GM12873 (cell line): ENCODE results near the gene TRIM5.

Experiments used
- CTCF ChIP-seq: IDR thresholded peaks from 2 replicates; pipeline ENCODE4 v1.5.1; 2012; ENCODE audit warnings: low read depth, mild to moderate bottlenecking, moderate library complexity, low read length, control low read depth; ENCODE audit not compliant: insufficient read depth; ENCODE audit errors: missing control alignments

TRIM5 gene

GRCh38 chr11:5705688-5706087 is 20.8 kb upstream of the TRIM5 start:
- TF ChIP-seq CTCF, result no peak

GRCh38 chr11:5703741-5704536 is 19.1 kb upstream of the TRIM5 start:
- TF ChIP-seq CTCF, result no peak

GRCh38 chr11:5701055-5701577 is 16.2 kb upstream of the TRIM5 start:
- TF ChIP-seq CTCF, result no peak

GRCh38 chr11:5700421-5701054 is 15.7 kb upstream of the TRIM5 start:
- no peak for TF ChIP-seq CTCF

GRCh38 chr11:5698281-5698680 is 13.4 kb upstream of the TRIM5 start:
- TF ChIP-seq CTCF, result no peak

GRCh38 chr11:5696210-5696609 is 11.3 kb upstream of the TRIM5 start:
- no peak for TF ChIP-seq CTCF

GRCh38 chr11:5695580-5695979 is 10.7 kb upstream of the TRIM5 start:
- no peak for TF ChIP-seq CTCF
